ENCODE results near the gene MLLT1. TPM values are rescaled to one million over a fixed set of nuclear protein-coding genes. Genes with fewer than 3 reads are reported as not detected.

MLLT1 gene
- total RNA-seq, 1 experiment from 2014 or later: 54.9 TPM

- no peak overlapping the region for H4K91ac ChIP-seq (ENCODE audit: insufficient read length, low read depth, low read length)
- no peaks in the 10 kb centered on the region for H3K9me3 ChIP-seq (ENCODE audit: control insufficient read depth, low read depth, low read length)
- no peak overlapping the region for H2AK5ac ChIP-seq (ENCODE audit: insufficient read length, low read length)
- H3K4me1 ChIP-seq (ENCODE audit: insufficient read depth, low read length): 0 out of 2 replicates have a peak, but pooled peaks cover 2% of the 10 kb centered on the region
- H3K9ac ChIP-seq (ENCODE audit: extremely low read depth, insufficient read length, low read length): no peak overlapping the region
- peaks cover 7 to 12% (median 11%) of the 10 kb centered on the region in 3 experiments for H3K36me3 Mint-ChIP-seq (ENCODE audit: insufficient read depth in 1 of 3, low read depth in 3 of 3)
- peaks cover 13 to 26% of the 10 kb centered on the region in 2 experiments for H3K4me1 Mint-ChIP-seq
- H2BK120ac ChIP-seq (ENCODE audit: low read depth, low read length, poor library complexity, severe bottlenecking): no peak overlapping the region
- H3K4me3 Mint-ChIP-seq: no peak overlapping the region
- no peaks in the 10 kb centered on the region for H3K27me3 Mint-ChIP-seq (ENCODE audit: low read depth)
- H3T11ph ChIP-seq (ENCODE audit: low read length): no peak overlapping the region
- H2BK12ac ChIP-seq (ENCODE audit: insufficient read length, low read depth, low read length): no peak overlapping the region
- H3K18ac ChIP-seq (ENCODE audit: insufficient read length, low read depth, low read length): no peak overlapping the region
- no CpG with 5 or more reads among the region's 12 CpGs for WGBS (ENCODE audit: extremely low coverage, insufficient read length, low lambda C conversion rate)
- H3K14ac ChIP-seq (ENCODE audit: insufficient read depth, low read length): no peak overlapping the region
- no peak overlapping the region for H3K4ac ChIP-seq (ENCODE audit: low read depth, low read length)
- H4K8ac ChIP-seq (replicated peaks; ENCODE audit: insufficient read length, low read depth, low read length): no peak overlapping the region
- H3K23ac ChIP-seq (ENCODE audit: insufficient read length, low read depth, low read length): no peak overlapping the region
- H3K9me3 Mint-ChIP-seq: peaks cover 2 to 4% of the 10 kb centered on the region in 2 experiments; a peak in 3 of 5 replicates
- no peaks in the 10 kb centered on the region for H4K20me1 ChIP-seq (ENCODE audit: control insufficient read depth, insufficient read depth, insufficient read length)
- no peak overlapping the region for H2BK20ac ChIP-seq (ENCODE audit: low read depth, low read length, poor library complexity, severe bottlenecking)
- no peaks in the 10 kb centered on the region for H3K27me3 ChIP-seq (ENCODE audit: insufficient read depth, low read length)
- H3K79me2 ChIP-seq (ENCODE audit: insufficient read depth, low read length): peaks cover 3% of the 10 kb centered on the region; the same call in 1 of the 2 replicates
- no peak overlapping the region for H3K56ac ChIP-seq (ENCODE audit: insufficient read length, low read depth, low read length)
- peaks cover 4% of the 10 kb centered on the region for H3K79me1 ChIP-seq (ENCODE audit: insufficient read depth, low read depth, low read length, poor library complexity, severe bottlenecking)
- H3K23me2 ChIP-seq (ENCODE audit: insufficient read length, low read depth, low read length, poor library complexity, severe bottlenecking): no peaks in the 10 kb centered on the region
- H4K5ac ChIP-seq (ENCODE audit: insufficient read length, low read depth, low read length): no peak overlapping the region
- H2BK15ac ChIP-seq (ENCODE audit: low read depth, low read length): no peak overlapping the region
- no peak overlapping the region for H3K27ac Mint-ChIP-seq
- no peak overlapping the region for H3K4me2 ChIP-seq (ENCODE audit: insufficient read depth, insufficient read length, low read length)
- no peak overlapping the region for H2BK5ac ChIP-seq (ENCODE audit: insufficient read length, low read length)
- no peak for TF ChIP-seq CTCF (conservative IDR thresholded peaks at IDR 0.05)
- H3K27ac ChIP-seq (ENCODE audit: insufficient read length, low read depth, low read length): no peak overlapping the region
- DNase-seq: no peak
- no peak overlapping the region for H2AFZ ChIP-seq (ENCODE audit: low read length)
These were observed 38.7 kb downstream of the MLLT1 start for GRCh38 chr19:6241056-6241455.
